Right kidney (tissue), 9 donors: ENCODE measurements around the gene GAS5.
A peak's percentile ranks its signal among the peaks of the same experiment; 100 is the strongest.
"Not testable (repeated sequence)": the region's sequence is repeated elsewhere in the genome, so short reads cannot be mapped to it uniquely, and the experiment has no call there.

Experiments
- DNase-seq: peaks from one replicate; pipeline ENCODE4 v3.0.0-alpha.2; 2016
- long read RNA-seq, 8 donors: transcript quantifications; one replicate each; lab custom pipeline, GENCODE V29; 2026

Gene GAS5
- long read RNA-seq, donor 1, transcript GAS5-218 (11 exons, 565 nt), result minor isoform, 71 of 622 reads
- long read RNA-seq, donor 1, transcript GAS5-204 (3 exons, 1,060 nt), result minor isoform, 8 of 622 reads
- long read RNA-seq, donor 1, transcript GAS5-206 (10 exons, 745 nt), result minor isoform, 7 of 622 reads
- long read RNA-seq, donor 1, transcript GAS5-221 (12 exons, 632 nt), result major isoform, 163 of 622 reads
- long read RNA-seq, donor 1, partial matches to known transcripts, result 122 of 622 reads
- long read RNA-seq, donor 1, other reads (novel, unspliced or antisense), result 226 of 622 reads
- long read RNA-seq, donor 2, transcript GAS5-218 (11 exons, 565 nt), result major isoform, 70 of 328 reads
- long read RNA-seq, donor 2, transcript GAS5-221 (12 exons, 632 nt), result minor isoform, 58 of 328 reads
- long read RNA-seq, donor 2, partial matches to known transcripts, result 43 of 328 reads
- long read RNA-seq, donor 2, other reads (novel, unspliced or antisense), result 141 of 328 reads
- long read RNA-seq, donor 3, transcript GAS5-218 (11 exons, 565 nt), result minor isoform, 25 of 159 reads
- long read RNA-seq, donor 3, transcript GAS5-221 (12 exons, 632 nt), result major isoform, 47 of 159 reads
- long read RNA-seq, donor 3, partial matches to known transcripts, result 28 of 159 reads
- long read RNA-seq, donor 3, other reads (novel, unspliced or antisense), result 48 of 159 reads
- long read RNA-seq, donor 4, transcript GAS5-204 (3 exons, 1,060 nt), result minor isoform, 5 of 424 reads
- long read RNA-seq, donor 4, transcript GAS5-221 (12 exons, 632 nt), result major isoform, 120 of 424 reads
- long read RNA-seq, donor 4, transcript GAS5-218 (11 exons, 565 nt), result minor isoform, 66 of 424 reads
- long read RNA-seq, donor 4, partial matches to known transcripts, result 73 of 424 reads
- long read RNA-seq, donor 4, other reads (novel, unspliced or antisense), result 132 of 424 reads
- long read RNA-seq, donor 5, transcript GAS5-207 (3 exons, 643 nt), result minor isoform, 5 of 407 reads
- long read RNA-seq, donor 5, transcript GAS5-221 (12 exons, 632 nt), result major isoform, 108 of 407 reads
- long read RNA-seq, donor 5, transcript GAS5-218 (11 exons, 565 nt), result minor isoform, 40 of 407 reads
- long read RNA-seq, donor 5, partial matches to known transcripts, result 80 of 407 reads
- long read RNA-seq, donor 5, other reads (novel, unspliced or antisense), result 151 of 407 reads
- long read RNA-seq, donor 6, transcript GAS5-221 (12 exons, 632 nt), result major isoform, 89 of 293 reads
- long read RNA-seq, donor 6, transcript GAS5-218 (11 exons, 565 nt), result minor isoform, 38 of 293 reads
- long read RNA-seq, donor 6, transcript GAS5-217 (4 exons, 424 nt), result minor isoform, 5 of 293 reads
- long read RNA-seq, donor 6, partial matches to known transcripts, result 62 of 293 reads
- long read RNA-seq, donor 6, other reads (novel, unspliced or antisense), result 94 of 293 reads
- long read RNA-seq, donor 7, transcript GAS5-218 (11 exons, 565 nt), result minor isoform, 78 of 491 reads
- long read RNA-seq, donor 7, transcript GAS5-226 (8 exons, 632 nt), result minor isoform, 5 of 491 reads
- long read RNA-seq, donor 7, transcript GAS5-221 (12 exons, 632 nt), result major isoform, 86 of 491 reads
- long read RNA-seq, donor 7, transcript GAS5-206 (10 exons, 745 nt), result minor isoform, 6 of 491 reads
- long read RNA-seq, donor 7, partial matches to known transcripts, result 251 of 491 reads
- long read RNA-seq, donor 7, other reads (novel, unspliced or antisense), result 51 of 491 reads
- long read RNA-seq, donor 8, transcript GAS5-221 (12 exons, 632 nt), result major isoform, 76 of 227 reads
- long read RNA-seq, donor 8, transcript GAS5-218 (11 exons, 565 nt), result minor isoform, 27 of 227 reads
- long read RNA-seq, donor 8, partial matches to known transcripts, result 37 of 227 reads
- long read RNA-seq, donor 8, other reads (novel, unspliced or antisense), result 73 of 227 reads

DNA sequence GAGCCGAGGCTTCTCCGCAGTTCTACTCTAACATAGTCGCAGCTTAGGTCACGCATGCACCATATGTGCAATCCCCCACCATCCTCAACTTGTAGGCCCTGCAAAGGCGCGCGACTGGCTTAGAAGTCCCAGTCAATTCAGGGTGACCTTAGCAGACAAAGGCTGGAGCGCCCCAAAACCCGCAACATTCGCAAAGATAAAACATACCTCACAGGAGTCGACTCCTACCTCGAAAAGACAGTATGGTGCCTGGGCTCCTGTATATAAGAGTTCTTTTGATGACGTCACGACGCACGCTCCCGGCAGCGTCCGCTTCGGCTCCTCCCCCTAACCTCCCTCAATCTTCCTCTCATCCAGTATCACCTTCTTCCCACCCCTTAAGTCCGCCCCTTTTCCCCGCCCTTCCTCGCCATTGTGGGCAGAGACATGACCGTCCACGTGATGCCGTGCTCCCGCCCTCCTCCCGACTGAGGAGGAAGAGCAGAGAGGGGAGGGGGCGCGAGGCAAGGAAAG, at the start of gene GAS5:
Gene GAS5 (minus strand): TSS at position 237 of the 513 bp plus-strand sequence.
- peak; percentile 92 for DNase-seq

DNA sequence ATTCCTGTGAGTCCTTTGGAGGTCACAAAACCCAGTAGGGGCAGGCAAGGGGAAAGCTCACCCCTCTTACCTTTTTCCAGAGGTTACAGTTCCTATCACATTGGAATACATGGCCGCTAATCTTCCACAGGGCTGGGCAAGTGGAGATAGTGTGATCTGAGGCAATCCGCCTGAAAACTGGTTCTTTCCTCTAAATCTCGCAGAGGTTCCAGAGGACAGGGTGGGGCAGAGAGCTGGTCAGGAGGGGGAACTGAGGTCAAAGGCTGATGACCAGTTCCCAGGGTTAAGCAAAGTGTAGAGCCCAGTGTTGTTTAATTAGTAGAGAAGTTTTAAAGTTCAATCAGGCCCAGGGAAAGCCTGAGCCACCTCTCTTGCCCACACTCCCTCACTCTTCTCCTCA, 49.4 kb upstream of the GAS5 start, which contains the start of gene SERPINC1:
Gene SERPINC1 (minus strand): TSS at position 179 of the 400 bp plus-strand sequence. CDS start 68 bp downstream, at position 111.
- no peak for DNase-seq

DNA sequence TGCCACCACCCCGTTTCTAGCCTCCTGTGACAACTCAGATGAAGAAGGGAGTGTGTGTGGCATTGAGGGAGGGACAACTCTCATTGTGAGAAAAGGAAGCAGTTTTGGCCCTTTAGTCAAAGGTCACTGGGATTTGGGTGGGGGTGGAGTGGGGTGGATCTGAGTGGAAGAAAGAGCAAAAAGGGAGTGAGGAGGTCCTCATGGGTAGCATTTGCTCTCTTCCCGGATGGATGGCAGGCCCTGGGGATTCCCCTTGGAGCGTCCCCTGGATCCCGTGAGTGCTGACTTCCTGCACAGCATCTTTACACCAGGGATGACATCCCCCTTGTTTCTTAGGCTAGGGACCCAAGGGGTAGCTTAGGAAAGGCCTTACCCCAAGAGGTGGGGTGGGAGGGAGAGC, 48.9 kb upstream of the GAS5 start:
- DNase-seq, result no peak

DNA sequence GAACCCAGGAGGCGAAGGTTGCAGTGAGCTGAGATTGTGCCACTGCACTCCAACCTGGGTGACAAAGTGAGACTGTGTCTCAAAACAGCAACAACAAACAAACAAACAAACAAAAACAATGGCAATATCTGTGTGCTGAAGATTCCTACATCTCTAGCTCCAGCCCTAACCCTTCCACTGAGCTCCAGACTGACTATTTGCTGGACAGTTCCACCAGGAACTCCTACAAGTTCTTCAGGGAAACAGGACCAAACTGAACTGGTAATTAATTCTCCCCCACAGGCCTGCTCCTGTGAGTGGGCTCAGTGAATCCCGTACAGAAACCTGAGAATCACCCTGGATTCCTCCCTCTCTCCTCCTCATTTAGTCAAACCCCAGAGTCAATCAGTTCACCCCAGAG, 47.8 kb upstream of the GAS5 start:
- DNase-seq, result no peak

DNA sequence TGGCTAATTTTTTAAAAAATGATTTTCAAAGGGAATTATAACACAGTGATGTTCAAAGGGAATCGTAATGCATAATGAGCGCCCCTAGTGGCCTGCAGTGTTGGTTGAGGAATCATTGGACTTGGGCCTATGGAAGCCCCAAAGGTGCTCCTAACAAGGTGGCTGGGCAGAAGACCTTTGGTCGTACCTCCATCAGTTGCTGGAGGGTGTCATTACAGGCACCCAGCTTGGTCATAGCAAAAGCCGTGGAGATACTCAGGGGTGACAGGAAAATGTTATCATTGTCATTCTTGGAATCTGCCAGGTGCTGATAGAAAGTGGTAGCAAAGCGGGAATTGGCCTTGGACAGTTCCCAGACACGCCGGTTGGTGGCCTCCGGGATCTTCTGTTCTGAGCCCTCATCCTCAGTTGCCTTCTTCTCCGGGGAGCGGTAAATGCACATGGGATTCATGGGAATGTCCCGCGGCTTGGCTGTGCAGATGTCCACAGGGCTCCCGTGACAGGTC, 46.6 kb upstream of the GAS5 start:
- DNase-seq, result no peak

DNA sequence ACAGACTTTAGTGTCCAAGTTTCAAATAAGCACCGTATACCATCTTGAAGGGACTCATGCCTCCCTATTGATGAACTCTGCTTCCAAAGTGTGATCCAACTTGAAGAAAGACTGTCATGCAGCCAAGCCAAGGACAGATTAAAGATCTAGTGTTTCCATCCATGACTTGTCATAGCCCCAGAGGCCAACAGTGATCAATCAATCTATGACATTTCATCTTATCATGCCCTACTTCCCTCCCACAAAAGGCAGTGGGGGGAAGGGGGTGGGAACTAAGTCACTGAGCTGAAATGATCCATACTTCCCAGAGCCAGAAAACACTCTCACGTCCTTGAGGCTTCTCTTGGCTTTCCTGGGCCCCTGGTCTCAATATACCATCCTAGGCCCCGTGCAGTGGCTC, 45.3 kb upstream of the GAS5 start:
- DNase-seq, result no peak

DNA sequence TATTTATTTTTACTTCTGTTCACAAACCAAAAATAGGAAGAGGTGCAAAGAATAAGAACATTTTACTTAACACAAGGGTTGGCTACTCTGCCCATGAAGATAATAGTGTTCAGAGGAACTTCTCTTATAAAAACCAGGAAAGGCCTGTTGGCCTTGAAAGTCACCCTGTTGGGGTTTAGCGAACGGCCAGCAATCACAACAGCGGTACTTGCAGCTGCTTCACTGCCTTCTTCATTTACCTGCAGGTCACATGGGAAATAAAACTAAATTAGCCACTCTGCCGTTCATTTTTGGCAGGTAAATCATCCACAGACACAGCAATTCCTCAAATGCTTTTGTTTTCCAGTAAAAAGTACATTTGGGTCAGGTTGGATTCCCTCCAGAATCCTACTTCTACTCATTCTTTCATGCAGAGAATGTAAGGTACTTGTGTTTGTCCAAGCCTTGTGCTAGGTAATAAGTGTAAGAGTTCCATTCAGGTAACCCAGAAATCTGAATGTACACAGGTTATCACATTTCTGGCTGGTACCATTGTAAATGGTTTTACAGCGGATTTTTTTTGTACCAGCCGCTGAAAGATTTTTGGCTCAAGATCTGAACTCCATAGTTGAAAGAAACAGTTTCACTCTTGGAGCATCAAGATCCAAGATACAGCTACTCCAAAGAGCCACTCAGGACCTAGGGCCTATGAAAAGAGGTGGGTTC, 36.2 kb upstream of the GAS5 start:
- DNase-seq, result no peak

DNA sequence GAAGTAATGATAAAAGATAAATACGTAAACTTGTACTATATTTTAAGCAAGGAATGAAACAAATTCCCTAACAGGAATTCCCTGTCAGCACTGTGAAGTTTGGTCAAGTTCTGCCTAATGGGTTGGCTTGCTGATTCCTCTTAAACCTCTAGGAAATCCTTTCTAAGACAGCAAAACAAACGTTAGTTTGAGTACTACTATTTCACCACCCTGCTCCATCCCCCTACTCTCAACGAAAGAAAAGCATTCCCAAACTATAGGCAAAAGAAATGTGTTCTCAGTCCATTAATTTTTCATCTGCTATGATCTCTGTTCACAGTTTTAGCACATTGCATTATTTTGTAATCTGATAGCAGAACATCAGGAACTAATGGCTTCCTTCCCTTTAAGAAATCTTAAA, 33.2 kb upstream of the GAS5 start:
- DNase-seq, result no peak

DNA sequence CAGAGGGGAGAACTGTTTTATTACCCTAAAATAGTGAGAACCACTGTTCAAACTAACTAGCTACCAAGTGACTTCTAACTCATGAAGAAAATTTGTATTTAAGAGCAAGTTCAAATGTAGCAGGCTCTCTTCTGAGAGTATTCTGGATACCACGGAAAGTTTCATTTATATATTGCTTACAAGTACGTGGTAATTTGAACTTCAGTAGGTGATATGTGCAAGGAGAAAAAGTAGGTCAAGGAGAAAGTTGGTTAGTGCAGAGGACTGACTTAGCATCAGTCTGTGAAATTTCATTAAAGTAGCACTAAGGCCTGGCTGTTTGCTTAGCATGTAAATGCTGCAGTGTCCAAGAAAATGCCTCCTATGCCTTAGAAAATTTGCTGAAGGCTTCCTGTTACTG, 32.6 kb upstream of the GAS5 start:
- no peak for DNase-seq

DNA sequence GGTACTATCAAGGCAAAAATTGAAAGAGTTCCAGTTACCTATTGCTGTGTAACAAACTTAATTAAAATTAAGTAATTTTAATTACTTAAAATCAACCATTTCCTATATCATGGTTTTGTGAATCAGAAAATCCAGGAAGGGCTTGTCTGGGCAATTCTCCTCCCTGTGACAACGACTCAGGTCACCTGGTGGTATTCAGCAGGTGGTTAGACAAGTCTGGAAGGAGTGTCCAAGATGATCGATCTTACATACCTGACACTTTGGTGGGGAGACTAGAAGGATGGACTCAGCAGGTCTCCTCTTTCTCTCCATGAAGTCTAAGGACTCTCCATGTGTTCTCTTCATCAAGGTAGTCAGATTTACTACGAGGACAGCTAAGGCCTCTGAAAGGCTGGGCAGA, 26.4 kb upstream of the GAS5 start:
- no peak for DNase-seq

DNA sequence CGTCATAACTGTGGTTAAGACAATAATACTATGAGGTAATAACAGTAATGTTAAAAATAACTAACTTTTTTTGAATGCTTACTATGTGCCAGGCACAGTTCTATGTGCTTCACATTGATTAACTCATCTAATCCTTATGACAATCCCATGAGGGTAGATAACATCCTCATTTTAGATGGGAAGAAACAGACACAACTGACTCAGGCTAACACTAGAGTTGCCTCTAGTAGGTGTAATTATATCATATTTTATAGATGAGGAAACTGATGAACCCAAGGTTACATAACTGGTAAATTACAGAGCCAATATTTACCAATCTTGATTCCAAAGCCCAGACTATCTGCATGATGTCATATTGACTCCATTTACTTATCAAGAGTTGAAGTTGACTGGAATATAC, 25.8 kb upstream of the GAS5 start:
- DNase-seq, result no peak

DNA sequence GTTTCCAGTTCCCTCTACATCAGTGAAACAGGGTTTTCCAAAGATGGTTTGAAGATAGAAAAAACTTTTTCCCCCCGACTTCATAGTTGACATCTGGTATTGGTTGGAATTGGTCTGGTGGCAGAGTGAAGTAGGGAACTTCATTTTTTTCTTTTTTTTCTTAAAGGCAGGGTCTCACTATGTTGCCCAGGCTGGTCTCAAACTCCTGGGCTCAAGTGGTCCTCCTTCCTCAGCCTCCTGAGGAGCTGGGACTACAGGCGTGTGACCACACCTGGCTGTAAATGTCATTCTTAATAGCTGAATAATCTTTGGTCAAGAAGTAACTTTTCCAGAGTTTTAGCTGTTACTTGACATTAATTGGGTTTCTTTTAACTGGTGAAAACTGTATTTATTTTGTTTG, 22.1 kb upstream of the GAS5 start:
- no peak for DNase-seq

DNA sequence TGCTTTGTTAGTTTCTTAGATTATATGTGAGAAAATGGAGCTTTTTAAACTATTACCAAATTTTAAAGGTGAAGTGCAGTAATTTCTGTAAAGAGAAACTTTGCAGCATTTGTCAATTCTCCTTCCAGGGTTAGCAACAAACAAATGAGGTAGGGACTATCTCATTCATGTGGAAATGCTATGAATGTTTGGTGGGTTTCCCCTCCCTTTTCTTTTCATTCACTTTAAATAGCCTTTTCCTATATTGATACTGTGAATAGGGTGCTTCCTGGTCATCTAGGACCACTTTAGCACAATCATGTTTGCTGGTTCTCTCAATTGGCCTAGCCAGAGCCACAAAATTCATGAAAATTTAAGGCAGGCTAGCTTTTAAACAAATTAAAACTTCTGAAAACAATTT, 21.0 kb upstream of the GAS5 start:
- no peak for DNase-seq

DNA sequence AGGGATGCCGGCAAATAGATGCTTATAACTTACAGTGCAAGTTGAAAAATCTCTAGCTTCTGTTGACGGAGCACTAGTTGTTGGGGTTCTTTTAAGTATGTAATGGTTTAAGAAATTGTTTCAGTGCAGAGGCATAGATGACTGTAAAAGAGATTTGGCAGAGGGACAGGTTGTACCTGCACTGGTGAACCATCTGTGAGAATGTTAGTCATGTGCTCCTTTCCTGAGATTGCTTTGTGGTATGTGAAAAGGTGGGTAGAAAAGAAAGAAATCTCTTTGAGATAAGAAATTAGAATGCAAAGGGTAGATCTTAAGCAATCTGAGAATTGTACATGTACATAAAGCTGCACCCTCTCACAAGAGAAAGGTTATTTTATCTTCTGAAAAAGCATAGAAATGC, 19.8 kb upstream of the GAS5 start:
- DNase-seq, result no peak

DNA sequence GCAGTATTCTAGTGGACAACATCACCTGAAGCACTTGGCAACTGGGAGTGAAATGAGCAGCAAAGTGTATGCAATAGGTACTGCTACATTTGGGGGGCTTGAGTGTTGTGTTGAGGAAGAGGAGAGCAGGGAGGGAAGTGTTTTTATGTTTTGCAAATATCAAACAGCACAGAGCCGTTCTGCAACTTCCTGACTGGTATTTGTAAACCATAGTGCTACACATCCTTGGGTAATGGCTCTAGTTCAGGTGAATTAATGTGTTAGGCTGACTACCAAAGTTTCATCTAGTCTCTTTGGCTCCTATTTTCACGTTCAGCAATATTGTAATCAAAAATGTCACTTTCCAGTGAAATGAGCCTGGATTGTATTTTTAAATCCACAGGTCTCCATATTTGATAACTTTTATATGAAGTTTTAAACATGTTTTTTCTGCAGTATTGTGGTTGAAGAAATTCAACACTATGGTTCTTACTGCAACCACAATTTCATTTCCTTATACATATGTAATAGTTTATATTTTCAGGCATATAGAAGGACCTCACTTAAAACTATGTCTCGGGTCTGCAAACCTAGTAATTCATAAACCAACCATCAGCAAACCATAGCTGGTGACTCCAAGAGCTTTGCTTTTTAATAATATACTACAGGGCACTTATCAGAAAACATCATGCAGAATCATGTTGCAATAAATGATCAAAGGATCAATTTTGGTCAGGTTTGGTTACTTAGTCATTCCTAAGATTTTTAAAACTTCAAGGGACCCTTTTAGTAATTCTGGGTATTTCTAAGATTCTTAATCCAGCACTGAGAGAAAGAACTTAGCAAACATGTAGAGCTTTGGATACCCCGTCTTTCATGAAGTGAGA, 19.2 kb upstream of the GAS5 start:
- DNase-seq, result no peak

DNA sequence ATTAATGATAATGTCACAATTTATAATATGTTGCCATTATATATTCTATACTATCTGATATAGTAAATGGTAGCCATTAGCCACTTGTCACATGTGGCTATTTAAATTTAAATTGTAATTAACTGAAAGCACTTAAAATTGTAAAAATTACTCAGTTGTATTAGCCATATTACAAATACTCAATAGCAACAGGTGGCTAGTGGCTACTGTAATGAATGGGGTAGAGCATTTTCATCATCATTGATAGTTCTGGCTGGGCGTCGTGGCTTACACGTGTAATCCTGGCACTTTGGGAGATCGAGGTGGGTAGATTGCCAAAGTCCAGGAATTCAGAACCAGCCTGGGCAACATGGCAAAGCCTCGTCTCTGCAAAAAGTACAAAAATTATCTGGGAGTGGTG, 16.9 kb upstream of the GAS5 start:
- DNase-seq, result no peak

DNA sequence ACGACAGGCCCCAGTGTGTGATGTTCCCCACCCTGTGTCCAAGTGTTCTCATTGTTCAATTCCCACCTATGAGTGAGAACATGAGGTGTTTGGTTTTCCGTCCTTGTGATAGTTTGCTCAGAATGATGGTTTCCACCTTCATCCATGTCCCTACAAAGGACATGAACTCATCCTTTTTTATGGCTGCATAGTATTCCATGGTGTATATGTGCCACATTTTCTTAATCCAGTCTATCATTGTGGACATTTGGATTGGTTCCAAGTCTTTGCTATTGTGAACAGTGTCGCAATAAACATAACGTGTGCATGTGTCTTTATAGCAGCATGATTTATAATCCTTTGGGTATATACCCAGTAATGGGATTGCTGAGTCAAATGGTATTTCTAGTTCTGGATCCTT, 13.3 kb upstream of the GAS5 start:
- DNase-seq, result not testable (repeated sequence)

DNA sequence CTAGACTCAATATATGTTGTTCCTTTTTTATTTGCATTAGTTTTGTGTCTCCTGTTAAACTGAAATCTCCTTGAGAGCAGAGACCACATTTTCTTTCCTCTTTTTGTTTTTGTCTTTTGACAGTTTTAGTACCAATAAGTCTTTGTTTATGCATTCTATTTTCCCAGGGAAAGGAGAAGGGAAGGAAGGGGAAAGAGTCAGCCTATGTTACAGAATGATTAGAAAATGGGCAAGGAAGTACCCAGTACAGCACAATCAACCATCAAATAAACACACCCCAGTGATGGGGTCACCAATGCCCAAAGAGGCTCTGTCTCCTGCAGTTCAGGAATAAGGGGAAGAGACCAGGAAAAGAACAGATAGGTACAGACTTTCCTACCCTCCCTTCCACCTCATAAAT, 10.5 kb upstream of the GAS5 start:
- no peak for DNase-seq

DNA sequence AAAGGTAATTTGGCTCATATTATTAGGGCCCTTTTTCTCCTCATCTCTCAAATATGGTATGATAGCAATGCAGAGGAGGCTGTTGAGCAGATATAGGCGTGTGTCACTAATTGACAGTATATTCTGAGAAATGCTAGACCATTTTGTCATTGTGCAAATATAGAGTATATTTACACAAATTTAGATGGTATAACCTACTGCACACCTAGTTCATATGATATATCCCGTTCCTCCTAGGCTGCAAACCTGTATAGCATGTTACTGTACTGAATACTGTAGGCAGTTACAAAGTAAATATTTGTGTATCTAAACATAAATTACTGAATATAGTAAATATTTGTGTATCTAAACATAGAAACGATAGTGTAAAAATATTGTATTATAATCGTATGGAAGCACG, 8.9 kb upstream of the GAS5 start:
- DNase-seq, result no peak
